HCT116 (cell line): ENCODE measurements around the gene AMHR2. TPM values are rescaled to one million over a fixed set of nuclear protein-coding genes. Genes with fewer than 3 reads are reported as not detected.

Experiments
- ATAC-seq: fragments of 200-7000 bp; cut with Tn5 transposase; 2 replicates; pipeline ENCODE4 v1.9.1; 2020; ENCODE audit warnings: mild to moderate bottlenecking, moderate library complexity
- BruUV-seq: library from RNA; stranded (reverse); fragments of 400-500 nt; replicated peaks from 2 replicates; lab custom pipeline; 2021; lab: Mats Ljungman, UMichigan
- CTCF ChIA-PET: fragments of 300-600 bp; sonication (Branson Sonifier 250); formaldehyde crosslinking; loops from one replicate; lab custom pipeline; 2021; ENCODE audit warnings: antibody characterized with exemption; lab: Charles Lee
- POLR2A ChIA-PET: fragments of 300-600, 350-600 bp; sonication (Branson Sonifier 250); formaldehyde crosslinking; loops from one replicate; lab custom pipeline; 2021; ENCODE audit warnings: antibody characterized with exemption; lab: Charles Lee
- RAD21 ChIA-PET, 2 experiments: fragments of 300-600 bp; sonication (Branson Sonifier 250); formaldehyde crosslinking; loops; one replicate each; lab custom pipeline; 2023; ENCODE audit warnings: low total read pairs in 2 of 2; ENCODE audit not compliant: uncharacterized antibody in 2 of 2, unreplicated experiment in 2 of 2, low non-redundant PET in 1 of 2; lab: Charles Lee
- DNase-seq: peaks from one replicate; pipeline ENCODE4 v3.0.0-alpha.2; 2010; ENCODE audit warnings: low read depth, low spot score
- H2AFZ ChIP-seq: fragments of 200-600 bp; shearing (Covaris generic), sonication (generic); 2 replicates; pipeline ENCODE4 v1.6.1; 2017; ENCODE audit warnings: low read depth, mixed run types, mixed read lengths, antibody characterized with exemption, low read length; ENCODE audit not compliant: poor library complexity, severe bottlenecking
- H3K27ac ChIP-seq: 2 replicates; pipeline ENCODE4 v1.5.1; 2012; ENCODE audit warnings: low read depth, low read length
- H3K27me3 ChIP-seq: fragments of 200-600 bp; sonication (generic); 2 replicates; pipeline ENCODE4 v1.6.1; 2016; ENCODE audit warnings: mixed run types, low read length, mixed read lengths; ENCODE audit not compliant: insufficient read depth
- H3K36me3 ChIP-seq, 2 experiments: fragments of 200-500 bp in 1 of 2; fragments of 200-600 bp in 1 of 2; sonication (Bioruptor generic) in 1 of 2; sonication (generic) in 1 of 2; 2 replicates each; pipeline versions ENCODE4 v1.5.1 to v1.6.1; 2014 to 2016; ENCODE audit warnings: low read length in 2 of 2, inconsistent platforms in 1 of 2, mixed read lengths in 1 of 2, mixed run types in 1 of 2; ENCODE audit not compliant: insufficient read depth in 2 of 2, control insufficient read depth in 1 of 2
- H3K4me1 ChIP-seq, 2 experiments: fragments of 200-600 bp in 1 of 2; sonication (generic) in 1 of 2; 2 replicates each; pipeline versions ENCODE4 v1.5.1 to v1.6.1; 2012 to 2017; ENCODE audit warnings: low read length in 2 of 2, inconsistent platforms in 1 of 2, mild to moderate bottlenecking in 1 of 2, mixed read lengths in 1 of 2, mixed run types in 1 of 2, moderate library complexity in 1 of 2; ENCODE audit not compliant: insufficient read depth in 2 of 2, control insufficient read depth in 1 of 2
- H3K4me2 ChIP-seq: fragments of 200-600 bp; sonication (generic); 2 replicates; pipeline ENCODE4 v1.6.1; 2017; ENCODE audit warnings: mixed run types, low read length, mixed read lengths
- H3K4me3 ChIP-seq, 2 experiments: fragments of 200-600 bp in 1 of 2; sonication (generic) in 1 of 2; replicated peaks in 1 of 2; 2 replicates each; pipeline ENCODE4 v1.5.1; 2011 to 2016; ENCODE audit warnings: low read length in 2 of 2, control low read depth in 1 of 2, low read depth in 1 of 2, mild to moderate bottlenecking in 1 of 2, mixed read lengths in 1 of 2, mixed run types in 1 of 2
- H3K79me2 ChIP-seq: fragments of 200-600 bp; sonication (generic); 2 replicates; pipeline ENCODE4 v1.6.1; 2017; ENCODE audit warnings: mild to moderate bottlenecking, mixed run types, low read length, moderate library complexity, mixed read lengths; ENCODE audit not compliant: insufficient read depth
- H3K9ac ChIP-seq: fragments of 200-600 bp; sonication (generic); 2 replicates; pipeline ENCODE4 v1.6.1; 2016; ENCODE audit warnings: low read length, mixed read lengths
- H3K9me2 ChIP-seq: fragments of 200-600 bp; sonication (generic), shearing (Covaris generic); 2 replicates; pipeline ENCODE4 v1.6.1; 2017; ENCODE audit warnings: mixed run types, mild to moderate bottlenecking, moderate library complexity; ENCODE audit not compliant: insufficient read depth
- H3K9me3 ChIP-seq, 2 experiments: fragments of 200-500 bp in 1 of 2; fragments of 200-600 bp in 1 of 2; sonication (Bioruptor generic) in 1 of 2; sonication (generic) in 1 of 2; 2 replicates each; pipeline ENCODE4 v1.6.1; 2014 to 2017; ENCODE audit warnings: low read length in 2 of 2, mixed read lengths in 2 of 2, inconsistent platforms in 1 of 2, low read depth in 1 of 2, mild to moderate bottlenecking in 1 of 2, mixed run types in 1 of 2, moderate library complexity in 1 of 2; ENCODE audit not compliant: control insufficient read depth in 1 of 2, insufficient read depth in 1 of 2
- H4K20me1 ChIP-seq: fragments of 200-600 bp; sonication (generic), shearing (Covaris generic); 2 replicates; pipeline ENCODE4 v1.6.1; 2017; ENCODE audit warnings: mixed run types, mild to moderate bottlenecking, moderate library complexity; ENCODE audit not compliant: insufficient read depth
- CBX3 ChIP-seq: IDR thresholded peaks from 2 replicates; pipeline ENCODE4 v1.6.1; 2012; ENCODE audit warnings: low read depth
- CEBPB ChIP-seq: IDR thresholded peaks from 2 replicates; pipeline ENCODE4 v1.6.1; 2012; ENCODE audit warnings: low read depth
- CTCF ChIP-seq, 3 experiments: fragments of 200-600 bp in 1 of 3; sonication (generic) in 1 of 3; IDR thresholded peaks in 2 of 3; conservative IDR thresholded peaks in 1 of 3; 2 replicates each; pipeline ENCODE4 v1.5.1; 2012 to 2017; ENCODE audit warnings: low read depth in 2 of 3, low read length in 2 of 3, antibody characterized with exemption in 1 of 3, borderline replicate concordance in 1 of 3, control low read depth in 1 of 3, mild to moderate bottlenecking in 1 of 3, mixed read lengths in 1 of 3, mixed run types in 1 of 3, moderate library complexity in 1 of 3; ENCODE audit not compliant: insufficient read depth in 1 of 3
- EGR1 ChIP-seq: IDR thresholded peaks from 2 replicates; pipeline ENCODE4 v1.6.1; 2012; ENCODE audit warnings: low read depth
- ELF1 ChIP-seq: IDR thresholded peaks from 2 replicates; pipeline ENCODE4 v1.6.1; 2012; ENCODE audit warnings: low read depth, borderline replicate concordance
- EZH2 ChIP-seq: fragments of 200-600 bp; sonication (generic); IDR thresholded peaks from 2 replicates; pipeline ENCODE4 v1.6.1; 2017; ENCODE audit warnings: antibody characterized with exemption, mixed run types
- FOSL1 ChIP-seq: IDR thresholded peaks from 2 replicates; pipeline ENCODE4 v1.6.1; 2012; ENCODE audit warnings: low read depth
- JUND ChIP-seq: IDR thresholded peaks from 2 replicates; pipeline ENCODE4 v1.6.1; 2012
- MAX ChIP-seq: IDR thresholded peaks from 2 replicates; pipeline ENCODE4 v1.6.1; 2012
- POLR2A ChIP-seq: IDR thresholded peaks from 2 replicates; pipeline ENCODE4 v1.7.0; 2011; ENCODE audit warnings: borderline replicate concordance; ENCODE audit not compliant: insufficient read depth, insufficient read length; ENCODE audit errors: extremely low read depth
- POLR2AphosphoS5 ChIP-seq: IDR thresholded peaks from 2 replicates; pipeline ENCODE4 v1.6.1; 2011; ENCODE audit warnings: mild to moderate bottlenecking, low read depth, low read length, moderate library complexity
- RAD21 ChIP-seq: IDR thresholded peaks from 2 replicates; pipeline ENCODE4 v1.6.1; 2012; ENCODE audit warnings: low read depth, mild to moderate bottlenecking
- REST ChIP-seq: IDR thresholded peaks from 2 replicates; pipeline ENCODE4 v1.6.1; 2012; ENCODE audit warnings: low read depth
- SRF ChIP-seq: IDR thresholded peaks from 2 replicates; pipeline ENCODE4 v1.6.1; 2012; ENCODE audit warnings: low read depth
- YY1 ChIP-seq: IDR thresholded peaks from 2 replicates; pipeline ENCODE4 v1.6.1; 2011; ENCODE audit warnings: low read length, low read depth, moderate library complexity, mild to moderate bottlenecking; ENCODE audit not compliant: insufficient replicate concordance; ENCODE audit errors: extremely low read depth
- ZBTB33 ChIP-seq: IDR thresholded peaks from 2 replicates; pipeline ENCODE4 v1.6.1; 2011; ENCODE audit warnings: mild to moderate bottlenecking, low read length, moderate library complexity; ENCODE audit not compliant: insufficient replicate concordance; ENCODE audit errors: extremely low read depth
- ZFX ChIP-seq: fragments of 450-650 bp; IDR thresholded peaks from 2 replicates; pipeline ENCODE4 v1.6.1; 2017
- ZNF274 ChIP-seq: fragments of 200-500 bp; sonication (Bioruptor generic); IDR thresholded peaks from 2 replicates; pipeline ENCODE4 v1.6.1; 2014; ENCODE audit warnings: mild to moderate bottlenecking, low read depth, low read length, inconsistent platforms
- intact Hi-C: fragments of 100-400 bp; cut with micrococcal nuclease; formaldehyde crosslinking; loops from 2 replicates; pipeline ENCODE4 v1.10.0; 2022
- total RNA-seq: library from RNA; stranded (reverse); gene quantifications from one replicate; pipeline ENCODE4 v1.2.1, GENCODE V29; 2021; ENCODE audit not compliant: unreplicated experiment

Gene AMHR2
- total RNA-seq, 1 experiment from 2014 or later: not detected

GRCh38 chr12:53430116-53430515, 6.5 kb downstream of the AMHR2 start:
- ChIA-PET RAD21 (interaction anchor here in 1 of 2 experiments (0.7 kb wide), 1 partner anchor 47 kb away, joined by 4 read pairs; no protein-coding TSS in a partner anchor), POLR2A (interaction anchor here (1.4 kb wide), 1 partner anchor 11 kb away, joined by 4 read pairs; no protein-coding TSS in a partner anchor), CTCF (interaction anchor here (1.7 kb wide), 1 partner anchor 9 kb away, joined by 4 read pairs; no protein-coding TSS in a partner anchor)
- DNase-seq (no peak), ATAC-seq (no peak)
- intact Hi-C loops: no loop called here
- Histone ChIP-seq H3K4me2 (no peak overlapping the region), H2AFZ (no peak overlapping the region), H4K20me1 (no peaks in the 10 kb centered on the region), H3K27ac (no peak overlapping the region), H3K79me2 (no peaks in the 10 kb centered on the region), H3K9me2 (no peaks in the 10 kb centered on the region), H3K36me3 (no peaks in the 10 kb centered on the region), H3K27me3 (no peaks in the 10 kb centered on the region), H3K9me3 (no peaks in the 10 kb centered on the region), H3K9ac (no peak overlapping the region), H3K4me3 (no peak overlapping the region), H3K4me1 (peaks cover 5 to 20% of the 10 kb centered on the region in 2 experiments)
- BruUV-seq: no TSS peak
- no peak for TF ChIP-seq ELF1
- no peak for TF ChIP-seq POLR2A
- TF ChIP-seq YY1: no peak
- no peak for TF ChIP-seq MAX
- no peak for TF ChIP-seq REST
- TF ChIP-seq SRF: no peak
- no peak for TF ChIP-seq FOSL1
- TF ChIP-seq CBX3: no peak
- TF ChIP-seq RAD21: no peak
- TF ChIP-seq EGR1: no peak
- TF ChIP-seq CTCF (IDR thresholded peaks at IDR 0.05 in 2 of 3, conservative IDR thresholded peaks at IDR 0.05 in 1 of 3; ENCODE audit: borderline replicate concordance in 1 of 3, insufficient read depth in 1 of 3, low read depth in 2 of 3, low read length in 2 of 3): no peak
- TF ChIP-seq ZFX: no peak
- TF ChIP-seq CEBPB: no peak
- no peak for TF ChIP-seq EZH2
- no peak for TF ChIP-seq ZNF274
- TF ChIP-seq POLR2AphosphoS5: no peak
- TF ChIP-seq JUND: no peak
- no peak for TF ChIP-seq ZBTB33
